ENCODE data around the gene CACNB4. TPM values are rescaled to one million over a fixed set of nuclear protein-coding genes. Genes with fewer than 3 reads are reported as not detected.
A peak's percentile ranks its signal among the peaks of the same experiment; 100 is the strongest.

The CACNB4 gene
- total RNA-seq, 1 donor from 2014 or later: 3.4 TPM

DNA sequence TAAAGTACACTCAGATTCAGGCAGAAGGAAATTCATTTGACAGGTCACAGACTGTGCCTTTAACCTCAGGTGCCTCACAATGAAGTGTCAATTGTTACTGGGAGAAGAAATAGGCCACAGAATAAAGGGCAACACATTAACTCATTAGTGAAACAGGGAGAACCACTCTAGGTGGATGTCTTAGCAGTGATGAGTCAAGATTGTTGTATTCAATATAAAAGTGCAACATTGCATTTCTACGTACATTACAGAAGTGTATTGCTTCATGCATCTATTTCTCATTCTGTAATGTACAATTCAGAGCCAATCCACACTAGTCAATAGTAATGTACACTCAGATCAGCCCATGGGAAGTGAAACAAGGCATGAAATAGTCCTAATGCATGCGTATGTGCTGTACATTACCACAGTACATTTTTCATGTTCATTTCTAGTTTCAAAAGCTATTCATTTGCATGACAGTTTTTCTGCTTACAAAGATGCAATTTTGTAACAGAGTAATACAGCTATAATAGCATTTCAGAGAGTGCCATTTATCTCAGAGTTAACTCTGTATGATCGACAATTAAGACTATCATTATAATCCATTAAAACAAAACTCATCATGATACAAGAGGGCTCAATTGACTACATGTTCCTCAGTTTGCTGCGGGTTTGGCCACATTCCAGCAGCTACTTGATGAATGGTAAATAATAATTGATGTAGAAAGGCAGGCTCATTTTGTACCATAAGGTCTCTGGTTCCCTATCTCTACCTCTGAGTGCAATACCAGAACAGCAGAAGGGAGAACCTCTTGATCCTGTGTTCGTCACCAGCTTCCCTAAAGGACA lies 258.4 kb downstream of the CACNB4 start:
- TF ChIP-seq, protein P1, sequence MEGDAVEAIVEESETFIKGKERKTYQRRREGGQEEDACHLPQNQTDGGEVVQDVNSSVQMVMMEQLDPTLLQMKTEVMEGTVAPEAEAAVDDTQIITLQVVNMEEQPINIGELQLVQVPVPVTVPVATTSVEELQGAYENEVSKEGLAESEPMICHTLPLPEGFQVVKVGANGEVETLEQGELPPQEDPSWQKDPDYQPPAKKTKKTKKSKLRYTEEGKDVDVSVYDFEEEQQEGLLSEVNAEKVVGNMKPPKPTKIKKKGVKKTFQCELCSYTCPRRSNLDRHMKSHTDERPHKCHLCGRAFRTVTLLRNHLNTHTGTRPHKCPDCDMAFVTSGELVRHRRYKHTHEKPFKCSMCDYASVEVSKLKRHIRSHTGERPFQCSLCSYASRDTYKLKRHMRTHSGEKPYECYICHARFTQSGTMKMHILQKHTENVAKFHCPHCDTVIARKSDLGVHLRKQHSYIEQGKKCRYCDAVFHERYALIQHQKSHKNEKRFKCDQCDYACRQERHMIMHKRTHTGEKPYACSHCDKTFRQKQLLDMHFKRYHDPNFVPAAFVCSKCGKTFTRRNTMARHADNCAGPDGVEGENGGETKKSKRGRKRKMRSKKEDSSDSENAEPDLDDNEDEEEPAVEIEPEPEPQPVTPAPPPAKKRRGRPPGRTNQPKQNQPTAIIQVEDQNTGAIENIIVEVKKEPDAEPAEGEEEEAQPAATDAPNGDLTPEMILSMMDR (IDR thresholded peaks at IDR 0.05): no peak
- Mint-ChIP-seq H3K27me3 (ENCODE audit: unreplicated experiment) (peaks cover 17% of the 10 kb centered on the region), H3K36me3 (ENCODE audit: unreplicated experiment) (no peaks in the 10 kb centered on the region), H3K27ac (ENCODE audit: unreplicated experiment) (no peak overlapping the region), H3K4me1 (ENCODE audit: unreplicated experiment) (no peaks in the 10 kb centered on the region), H3K4me3 (ENCODE audit: unreplicated experiment) (no peak overlapping the region), H3K9me3 (ENCODE audit: unreplicated experiment) (no peaks in the 10 kb centered on the region)
- DNase-seq (ENCODE audit: extremely low spot score, unreplicated experiment): no peak

DNA sequence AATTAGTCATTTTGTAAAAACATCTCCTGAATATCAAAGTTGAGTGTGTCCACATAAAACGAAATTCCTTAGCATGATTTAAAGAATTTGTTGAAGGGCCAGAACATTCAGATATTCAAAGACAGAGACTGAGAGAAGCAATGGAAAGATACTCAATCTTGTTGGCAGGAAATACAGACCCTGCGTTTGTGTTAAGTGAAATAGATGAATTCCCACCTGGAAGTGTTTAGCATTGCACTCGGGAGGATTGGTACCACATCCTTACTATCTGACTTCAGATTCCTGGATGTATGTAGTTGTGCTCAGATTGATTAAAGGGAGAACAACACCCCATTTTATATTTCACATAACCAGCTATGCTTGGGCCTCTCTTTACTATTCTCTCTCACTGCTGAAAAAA lies 260.9 kb downstream of the CACNB4 start:
- Mint-ChIP-seq H3K36me3 (ENCODE audit: unreplicated experiment) (no peaks in the 10 kb centered on the region), H3K4me3 (ENCODE audit: unreplicated experiment) (no peak overlapping the region), H3K27ac (ENCODE audit: unreplicated experiment) (no peak overlapping the region), H3K27me3 (ENCODE audit: unreplicated experiment) (peaks cover 26% of the 10 kb centered on the region), H3K9me3 (ENCODE audit: unreplicated experiment) (no peaks in the 10 kb centered on the region), H3K4me1 (ENCODE audit: unreplicated experiment) (no peaks in the 10 kb centered on the region)
- TF ChIP-seq, protein P1 (IDR thresholded peaks at IDR 0.05): no peak
- DNase-seq (ENCODE audit: extremely low spot score, unreplicated experiment): no peak

DNA sequence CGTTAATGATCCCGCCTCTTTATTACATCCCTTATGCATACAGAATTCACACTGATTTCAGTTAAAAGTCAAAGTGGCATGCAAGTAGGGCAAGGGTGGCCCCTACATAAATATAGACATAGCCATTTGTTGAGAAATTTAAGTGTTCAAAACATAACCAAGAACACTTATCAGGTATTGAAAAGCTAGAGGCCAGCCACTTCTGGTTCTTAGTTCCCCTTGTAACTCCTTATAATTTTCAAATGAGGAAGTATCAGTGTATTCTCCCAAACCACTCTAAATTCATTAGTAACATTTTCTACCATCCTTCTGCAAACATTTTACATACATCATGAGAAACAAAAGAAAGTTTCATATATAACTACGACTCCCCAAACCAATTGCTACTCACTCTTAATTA lies 264.9 kb downstream of the CACNB4 start:
- Mint-ChIP-seq H3K27ac (ENCODE audit: unreplicated experiment) (no peak overlapping the region), H3K9me3 (ENCODE audit: unreplicated experiment) (no peaks in the 10 kb centered on the region), H3K27me3 (ENCODE audit: unreplicated experiment) (peaks cover 25% of the 10 kb centered on the region), H3K4me3 (ENCODE audit: unreplicated experiment) (no peak overlapping the region), H3K36me3 (ENCODE audit: unreplicated experiment) (no peaks in the 10 kb centered on the region), H3K4me1 (ENCODE audit: unreplicated experiment) (no peaks in the 10 kb centered on the region)
- TF ChIP-seq, protein P1 (IDR thresholded peaks at IDR 0.05): no peak
- DNase-seq (ENCODE audit: extremely low spot score, unreplicated experiment): no peak

- Mint-ChIP-seq H3K4me1 (ENCODE audit: unreplicated experiment) (peaks cover 20% of the 10 kb centered on the region), H3K9me3 (ENCODE audit: unreplicated experiment) (no peaks in the 10 kb centered on the region), H3K36me3 (ENCODE audit: unreplicated experiment) (no peaks in the 10 kb centered on the region), H3K27ac (ENCODE audit: unreplicated experiment) (no peak overlapping the region), H3K27me3 (ENCODE audit: unreplicated experiment) (peaks cover 14% of the 10 kb centered on the region), H3K4me3 (ENCODE audit: unreplicated experiment) (no peak overlapping the region)
- no peak for DNase-seq (ENCODE audit: extremely low spot score, unreplicated experiment)
- TF ChIP-seq, protein P1 (IDR thresholded peaks at IDR 0.05): no peak
Observed at GRCh38 chr2:151830961-151831360, 267.9 kb downstream of the CACNB4 start.

GRCh38 chr2:151828890-151829324 lies 269.9 kb downstream of the CACNB4 start:
- TF ChIP-seq, protein P1 (IDR thresholded peaks at IDR 0.05): no peak
- H3K27ac Mint-ChIP-seq (ENCODE audit: unreplicated experiment): peak overlapping the region; percentile 88
- no peaks in the 10 kb centered on the region for H3K9me3 Mint-ChIP-seq (ENCODE audit: unreplicated experiment)
- H3K4me1 Mint-ChIP-seq (ENCODE audit: unreplicated experiment): peaks cover 28% of the 10 kb centered on the region
- H3K27me3 Mint-ChIP-seq (ENCODE audit: unreplicated experiment): peaks cover 3% of the 10 kb centered on the region
- H3K4me3 Mint-ChIP-seq (ENCODE audit: unreplicated experiment): peak overlapping the region; percentile 92
- DNase-seq (ENCODE audit: extremely low spot score, unreplicated experiment): no peak
- no peaks in the 10 kb centered on the region for H3K36me3 Mint-ChIP-seq (ENCODE audit: unreplicated experiment)

Data from osteocyte (in vitro differentiated cells).